SHP77 treated with DMSO at 0.1 percent for 48 hours (cell line): Measurements from ENCODE around the gene MAP7D3.
"Not testable (repeated sequence)": the region's sequence is repeated elsewhere in the genome, so short reads cannot be mapped to it uniquely, and the experiment has no call there.

ENCODE experiments used
- DNase-seq: peaks from one replicate; lab custom pipeline; 2025; lab: John Stamatoyannopoulos, UW

The MAP7D3 gene

GRCh38 chrX:136250191-136251040 is 784 bp downstream of the MAP7D3 start:
- DNase-seq = no peak

GRCh38 chrX:136246201-136246600 is 5.0 kb downstream of the MAP7D3 start:
- DNase-seq = no peak

GRCh38 chrX:136237849-136238248 is 13.4 kb downstream of the MAP7D3 start:
- DNase-seq = not testable (repeated sequence)

- no peak for DNase-seq
Observed at GRCh38 chrX:136237074-136237473, 14.1 kb downstream of the MAP7D3 start.

DNA sequence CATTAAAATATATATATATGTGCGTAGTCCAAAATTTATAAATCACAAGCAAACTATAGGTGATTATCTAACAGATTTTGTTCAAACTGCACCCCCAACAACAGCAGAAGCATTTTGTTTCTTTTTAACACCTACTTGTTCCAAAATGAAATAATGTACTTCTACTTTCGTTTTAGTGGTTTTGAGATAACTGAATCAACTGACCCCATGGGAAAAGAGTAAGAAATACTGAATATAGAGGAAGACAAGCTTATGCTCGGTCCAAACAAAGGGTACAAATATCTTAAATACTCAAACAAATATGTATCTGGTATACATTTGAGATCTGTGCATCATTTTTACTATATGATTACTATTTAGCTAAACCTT is 22.4 kb downstream of the MAP7D3 start:
- no peak for DNase-seq

DNA sequence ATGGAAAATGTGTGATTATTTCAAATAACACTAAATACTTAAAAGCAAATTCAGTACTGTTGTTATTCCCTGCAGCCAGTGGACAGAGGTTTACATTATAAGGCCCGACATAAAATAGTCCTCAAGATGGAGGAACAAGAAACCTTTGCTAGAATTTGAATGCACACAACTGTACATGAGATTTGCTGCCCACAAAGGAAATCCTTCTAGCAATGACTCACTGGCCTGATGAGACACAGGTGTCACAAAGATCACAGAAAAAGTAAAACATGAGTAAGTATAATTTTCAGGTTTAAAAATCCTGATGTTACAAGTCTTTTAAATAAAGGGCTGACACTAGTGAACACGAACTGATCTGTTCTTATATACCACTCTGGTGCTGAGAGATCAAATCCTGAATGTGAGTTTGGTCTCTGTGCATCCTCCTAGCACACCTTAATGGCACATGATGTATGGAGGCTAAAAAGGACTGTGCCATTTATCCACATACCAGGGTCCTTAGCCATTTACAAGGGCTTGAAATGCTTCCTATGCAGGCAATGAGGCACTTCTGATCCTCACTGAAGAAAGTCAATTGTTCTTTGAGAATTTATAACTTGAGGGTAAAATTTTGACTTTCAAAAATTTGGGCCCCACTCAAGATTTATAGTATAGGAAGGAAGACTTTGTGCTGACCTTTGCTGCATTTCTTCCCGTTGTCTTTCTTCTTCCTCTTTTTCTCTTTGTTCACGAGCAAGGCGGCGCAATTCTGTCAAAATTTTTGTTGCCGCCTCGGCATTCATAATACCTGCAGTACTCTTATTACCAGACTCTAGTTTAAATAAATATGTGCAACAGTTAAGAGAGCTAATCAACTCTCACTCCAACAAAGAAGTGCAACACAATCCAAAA is 23.0 kb downstream of the MAP7D3 start:
- DNase-seq = no peak

GRCh38 chrX:136227074-136227473 is 24.1 kb downstream of the MAP7D3 start:
- no peak for DNase-seq

DNA sequence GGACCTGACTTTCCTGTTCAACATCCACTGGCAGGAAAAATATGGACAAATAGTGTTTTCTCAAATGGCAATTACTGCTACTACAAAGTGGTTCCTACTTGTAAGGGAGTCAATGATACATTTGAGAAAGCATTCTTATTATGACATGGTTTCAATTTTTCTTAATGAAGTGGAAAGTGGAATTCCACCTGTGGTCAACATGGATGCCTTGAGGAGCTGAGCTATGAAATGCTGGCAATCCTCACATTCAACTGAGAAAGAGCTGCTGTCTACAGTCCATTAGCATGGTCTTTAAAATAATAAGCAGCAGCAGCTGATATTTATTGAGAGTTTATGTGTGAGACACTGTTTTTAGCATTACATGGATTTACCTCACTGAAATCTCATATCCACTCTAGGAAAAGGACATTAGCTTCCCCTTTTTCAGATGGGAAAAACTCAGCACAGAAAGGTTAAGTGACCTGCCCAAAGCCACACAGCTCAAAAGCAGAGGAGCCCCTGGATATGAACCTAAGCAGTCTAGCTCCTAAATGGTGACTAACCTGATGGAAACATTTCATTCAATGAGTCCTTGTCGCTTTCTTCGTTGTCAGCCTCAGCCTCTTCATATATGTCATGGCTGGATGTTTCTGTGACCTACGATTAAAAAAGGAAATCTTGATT is 29.2 kb downstream of the MAP7D3 start:
- DNase-seq = no peak

DNA sequence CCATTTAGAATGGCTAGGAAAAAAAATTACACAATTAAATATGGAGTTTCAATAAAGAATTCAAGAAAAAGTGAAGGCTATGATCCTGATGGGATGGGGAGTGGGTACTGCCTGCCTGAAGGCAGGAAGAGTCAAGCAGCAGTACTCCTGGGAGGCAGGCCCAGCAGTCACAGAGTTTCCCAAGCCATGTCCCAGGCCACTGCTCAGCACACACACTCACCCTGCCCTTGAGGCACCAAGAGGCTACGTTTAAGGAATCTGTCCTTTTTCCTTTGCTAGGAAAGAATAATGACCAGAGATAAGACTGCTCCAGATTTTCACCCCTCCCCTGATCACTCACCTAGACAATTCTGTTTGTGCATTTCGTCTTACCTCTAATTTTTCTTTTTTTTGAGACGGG is 30.2 kb downstream of the MAP7D3 start:
- DNase-seq = no peak

DNA sequence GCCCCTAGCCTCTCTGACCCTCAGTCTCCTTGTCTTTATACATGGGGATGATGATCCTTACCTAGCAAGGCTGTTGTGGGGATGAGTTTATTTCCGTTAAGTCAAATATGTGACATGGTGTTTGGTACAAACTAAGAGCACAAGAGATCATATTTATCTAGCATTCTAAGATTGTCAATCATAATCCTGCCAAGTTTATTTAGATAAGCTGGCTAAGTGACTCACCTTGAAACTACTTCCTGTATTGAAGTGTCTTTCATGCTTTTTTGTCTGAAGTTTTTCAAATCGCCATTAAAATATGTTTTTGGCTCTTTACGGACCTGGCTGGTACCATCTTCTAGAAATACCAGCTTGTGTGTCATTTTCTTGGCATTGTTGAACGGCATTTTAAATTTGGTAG is 30.7 kb downstream of the MAP7D3 start:
- DNase-seq = no peak

- no peak for DNase-seq
Observed at GRCh38 chrX:136219893-136220292, 31.3 kb downstream of the MAP7D3 start.

DNA sequence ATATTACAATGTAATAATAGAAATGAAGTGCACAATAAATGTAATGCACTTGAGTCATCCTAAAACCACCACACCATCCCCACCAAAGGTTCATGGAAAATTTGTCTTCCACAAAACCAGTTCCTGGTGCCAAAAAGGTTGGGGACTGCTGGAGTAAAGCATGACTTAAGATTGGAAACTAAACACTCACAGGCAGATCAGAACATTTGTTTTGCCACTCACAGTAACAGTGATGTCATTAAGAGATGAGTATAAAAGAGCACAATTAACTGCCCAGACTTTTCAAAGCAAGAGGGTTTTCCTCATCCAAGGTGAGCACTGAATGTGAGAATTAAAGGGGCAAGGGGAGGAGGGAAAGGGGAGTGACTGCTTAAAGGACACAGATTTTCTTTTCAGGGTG is 35.6 kb downstream of the MAP7D3 start:
- no peak for DNase-seq

- no peak for DNase-seq
Observed at GRCh38 chrX:136214551-136214950, 36.6 kb downstream of the MAP7D3 start.

GRCh38 chrX:136212557-136213111 is 38.6 kb downstream of the MAP7D3 start:
- DNase-seq = no peak

DNA sequence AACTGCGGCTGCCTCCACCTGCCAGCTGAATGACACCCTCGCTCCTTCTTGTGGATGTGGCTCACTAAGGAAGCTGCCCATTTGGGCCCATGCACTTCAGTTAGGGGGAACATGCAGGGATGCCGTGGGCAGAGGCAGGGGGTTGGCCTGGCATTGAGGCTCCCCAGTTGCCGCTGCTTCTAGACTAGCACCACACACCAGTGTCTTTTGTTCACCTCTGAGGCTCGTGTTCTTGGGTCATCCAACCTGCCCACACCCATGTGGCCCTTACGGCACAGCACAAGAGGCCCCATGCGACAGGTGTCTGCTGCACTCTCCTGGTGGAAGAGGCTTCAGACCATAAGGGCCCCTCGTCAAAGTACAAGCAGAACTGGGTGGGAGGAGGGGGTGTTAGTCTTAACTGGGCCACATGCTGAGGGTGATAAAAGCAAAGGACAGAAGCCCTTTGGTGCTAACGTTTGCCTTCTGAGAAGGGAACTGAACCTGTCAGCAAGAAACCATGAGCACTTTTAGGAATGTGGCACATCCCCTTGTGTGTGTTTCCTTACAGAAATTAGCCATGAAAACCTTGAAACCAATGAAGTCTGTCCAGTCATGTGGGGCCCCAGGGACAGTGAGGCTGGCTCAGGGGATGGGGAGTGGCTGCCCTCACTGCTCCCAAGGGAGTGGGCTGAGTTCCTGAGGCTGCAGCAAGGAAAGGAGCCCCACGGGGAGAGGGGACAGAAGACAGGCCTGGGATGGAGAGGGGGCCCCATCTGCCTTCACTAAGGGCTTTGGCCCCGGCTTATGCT is 39.2 kb downstream of the MAP7D3 start:
- no peak for DNase-seq

- DNase-seq = no peak
Observed at GRCh38 chrX:136210806-136211205, 40.4 kb downstream of the MAP7D3 start.

DNA sequence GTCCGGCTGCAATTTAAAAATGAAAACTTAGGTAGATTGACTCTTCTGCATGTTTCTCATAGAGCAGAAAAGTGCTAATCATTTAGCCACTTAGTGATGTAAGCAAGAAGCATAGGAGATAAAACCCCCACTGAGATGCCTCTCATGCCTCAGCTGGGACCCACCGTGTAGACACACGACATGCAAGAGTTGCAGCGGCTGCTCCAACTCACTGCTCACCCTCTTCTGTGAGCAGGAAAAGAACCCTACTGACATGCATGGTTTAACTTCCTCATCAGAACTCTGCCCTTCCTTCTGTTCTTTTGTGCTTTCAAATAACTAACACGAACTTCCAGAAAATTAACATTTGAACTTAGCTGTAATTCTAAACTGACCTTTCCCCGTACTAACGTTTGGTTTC is 41.0 kb downstream of the MAP7D3 start:
- DNase-seq = no peak

GRCh38 chrX:136209751-136210150 is 41.4 kb downstream of the MAP7D3 start:
- no peak for DNase-seq

- DNase-seq = no peak
Observed at GRCh38 chrX:136209016-136209738, 42.0 kb downstream of the MAP7D3 start.

- no peak for DNase-seq
Observed at GRCh38 chrX:136207546-136207945, 43.7 kb downstream of the MAP7D3 start.

DNA sequence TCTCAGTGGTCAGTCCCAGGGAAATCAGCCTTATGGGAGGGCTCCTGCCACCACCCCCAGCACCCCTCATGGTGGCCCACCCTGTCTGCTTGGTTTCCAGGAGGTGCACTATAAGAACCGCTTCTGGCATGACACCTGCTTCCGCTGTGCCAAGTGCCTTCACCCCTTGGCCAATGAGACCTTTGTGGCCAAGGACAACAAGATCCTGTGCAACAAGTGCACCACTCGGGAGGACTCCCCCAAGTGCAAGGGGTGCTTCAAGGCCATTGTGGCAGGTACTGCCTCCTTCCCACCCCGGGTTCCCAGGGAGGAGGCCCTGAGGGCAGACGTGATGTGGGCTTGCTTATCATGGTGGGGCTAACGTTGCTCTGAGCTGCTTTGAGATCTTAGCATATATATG is 44.3 kb downstream of the MAP7D3 start:
- no peak for DNase-seq
